ENCODE measurements around the gene ASXL1. TPM values are rescaled to one million over a fixed set of nuclear protein-coding genes. Genes with fewer than 3 reads are reported as not detected.

Gene ASXL1
- total and polyA plus RNA-seq, 2 donors (not counting 1 experiment from before 2014, with no cell fraction given): 93.0 to 180 TPM

- H3K36me3 ChIP-seq (replicated peaks in 1 of 2; ENCODE audit: control extremely low read depth in 1 of 2, control insufficient read depth in 1 of 2, extremely low read depth in 1 of 2, insufficient read depth in 2 of 2, low read length in 1 of 2): peaks cover 2 to 64% of the 10 kb centered on the region in 2 experiments
- ChIA-PET CTCF (no interaction called here), POLR2A (no interaction called here)
These were observed 42.7 kb upstream of the ASXL1 start for GRCh38 chr20:32315399-32315798.

GRCh38 chr20:32315891-32316290 is 42.2 kb upstream of the ASXL1 start:
- WGBS (ENCODE audit: insufficient coverage): 100% methylated on average over 2 of the region's 2 CpGs
- no peak overlapping the region for H2AFZ ChIP-seq (ENCODE audit: insufficient read depth, low read depth, low read length, poor library complexity, severe bottlenecking)
- Mint-ChIP-seq H3K4me3 (no peak overlapping the region), H3K9me3 (ENCODE audit: insufficient read depth) (no peaks in the 10 kb centered on the region), H3K4me1 (peaks cover 1% of the 10 kb centered on the region), H3K27ac (no peak overlapping the region), H3K27me3 (no peaks in the 10 kb centered on the region)
- CTCF ChIA-PET: interaction anchor here (0.6 kb wide), 1 partner anchor 181 kb away, joined by 3 read pairs; no protein-coding TSS in a partner anchor
- ATAC-seq (ENCODE audit: low read depth): no peak
- H3K4me3 ChIP-seq (ENCODE audit: control extremely low read depth in 1 of 5, extremely low read depth in 1 of 5, insufficient read depth in 1 of 5, low read depth in 2 of 5, low read length in 4 of 5): no peak overlapping the region
- no peaks in the 10 kb centered on the region for H3K9me3 ChIP-seq (ENCODE audit: control extremely low read depth in 1 of 3, control insufficient read depth in 2 of 3, insufficient read depth in 1 of 3, low read length in 2 of 3)
- POLR2A ChIA-PET: no interaction called here
- no peak overlapping the region for H3K27ac ChIP-seq (ENCODE audit: low read length in 2 of 2)
- peaks cover 29% of the 10 kb centered on the region for H3K79me2 ChIP-seq (ENCODE audit: control insufficient read depth, insufficient read depth, low read length)
- H3K9ac ChIP-seq (ENCODE audit: low read length): no peak overlapping the region
- DNase-seq: no peak
- no peak overlapping the region for H3K4me2 ChIP-seq (replicated peaks; ENCODE audit: low read depth, low read length, poor library complexity, severe bottlenecking)
- TF ChIP-seq EZH2 (IDR thresholded peaks at IDR 0.05; ENCODE audit: borderline replicate concordance, insufficient read depth, low read depth, low read length, poor library complexity, severe bottlenecking) (no peak), CTCF (IDR thresholded peaks at IDR 0.05) (no peak)
- peaks cover 24% of the 10 kb centered on the region for H4K20me1 ChIP-seq (ENCODE audit: control insufficient read depth, insufficient read depth, low read length, poor library complexity, severe bottlenecking)
- no peaks in the 10 kb centered on the region for H3K27me3 ChIP-seq (replicated peaks in 1 of 4; ENCODE audit: control extremely low read depth in 1 of 4, control insufficient read depth in 3 of 4, insufficient read depth in 4 of 4, low read length in 3 of 4)
- H3K36me3 ChIP-seq (replicated peaks in 1 of 2; ENCODE audit: control extremely low read depth in 1 of 2, control insufficient read depth in 1 of 2, extremely low read depth in 1 of 2, insufficient read depth in 2 of 2, low read length in 1 of 2): peaks cover 2 to 64% of the 10 kb centered on the region in 2 experiments
- intact Hi-C loops (cut with micrococcal nuclease): no loop called here
- H3K4me1 ChIP-seq (ENCODE audit: control insufficient read depth in 2 of 2, insufficient read depth in 2 of 2, low read length in 2 of 2): no peaks in the 10 kb centered on the region

More at GRCh38 chr20:32315399-32315798, 42.7 kb upstream of the ASXL1 start:
- no peaks in the 10 kb centered on the region for H3K9me3 ChIP-seq (ENCODE audit: control extremely low read depth in 1 of 3, control insufficient read depth in 2 of 3, insufficient read depth in 1 of 3, low read length in 2 of 3)
- no peak overlapping the region for H3K4me3 ChIP-seq (ENCODE audit: control extremely low read depth in 1 of 5, extremely low read depth in 1 of 5, insufficient read depth in 1 of 5, low read depth in 2 of 5, low read length in 4 of 5)
- DNase-seq (no peak), ATAC-seq (ENCODE audit: low read depth) (no peak)
- H3K4me2 ChIP-seq (replicated peaks; ENCODE audit: low read depth, low read length, poor library complexity, severe bottlenecking): no peak overlapping the region
- Mint-ChIP-seq H3K27ac (no peak overlapping the region), H3K4me1 (no peaks in the 10 kb centered on the region), H3K4me3 (no peak overlapping the region), H3K9me3 (ENCODE audit: insufficient read depth) (no peaks in the 10 kb centered on the region), H3K27me3 (no peaks in the 10 kb centered on the region)
- H3K79me2 ChIP-seq (ENCODE audit: control insufficient read depth, insufficient read depth, low read length): peaks cover 34% of the 10 kb centered on the region
- H3K9ac ChIP-seq (ENCODE audit: low read length): no peak overlapping the region
- no peak overlapping the region for H3K27ac ChIP-seq (ENCODE audit: low read length in 2 of 2)
- no peaks in the 10 kb centered on the region for H3K27me3 ChIP-seq (replicated peaks in 1 of 4; ENCODE audit: control extremely low read depth in 1 of 4, control insufficient read depth in 3 of 4, insufficient read depth in 4 of 4, low read length in 3 of 4)
- peaks cover 29% of the 10 kb centered on the region for H4K20me1 ChIP-seq (ENCODE audit: control insufficient read depth, insufficient read depth, low read length, poor library complexity, severe bottlenecking)
- TF ChIP-seq CTCF (IDR thresholded peaks at IDR 0.05): no peak
- TF ChIP-seq EZH2 (IDR thresholded peaks at IDR 0.05; ENCODE audit: borderline replicate concordance, insufficient read depth, low read depth, low read length, poor library complexity, severe bottlenecking): no peak
- intact Hi-C loops (cut with micrococcal nuclease): no loop called here
- H3K4me1 ChIP-seq (ENCODE audit: control insufficient read depth in 2 of 2, insufficient read depth in 2 of 2, low read length in 2 of 2): no peaks in the 10 kb centered on the region
- no peak overlapping the region for H2AFZ ChIP-seq (ENCODE audit: insufficient read depth, low read depth, low read length, poor library complexity, severe bottlenecking)
- 100% methylated on average over 3 of the region's 3 CpGs for WGBS (ENCODE audit: insufficient coverage)
